ENCODE data around the gene PKD1L1. TPM values are rescaled to one million over a fixed set of nuclear protein-coding genes. Genes with fewer than 3 reads are reported as not detected.
"Not testable (repeated sequence)": the region's sequence is repeated elsewhere in the genome, so short reads cannot be mapped to it uniquely, and the experiment has no call there.

Gene PKD1L1
- total RNA-seq, 6 donors from 2014 or later = 0.46 to 4.8 (median 0.75) TPM

DNA sequence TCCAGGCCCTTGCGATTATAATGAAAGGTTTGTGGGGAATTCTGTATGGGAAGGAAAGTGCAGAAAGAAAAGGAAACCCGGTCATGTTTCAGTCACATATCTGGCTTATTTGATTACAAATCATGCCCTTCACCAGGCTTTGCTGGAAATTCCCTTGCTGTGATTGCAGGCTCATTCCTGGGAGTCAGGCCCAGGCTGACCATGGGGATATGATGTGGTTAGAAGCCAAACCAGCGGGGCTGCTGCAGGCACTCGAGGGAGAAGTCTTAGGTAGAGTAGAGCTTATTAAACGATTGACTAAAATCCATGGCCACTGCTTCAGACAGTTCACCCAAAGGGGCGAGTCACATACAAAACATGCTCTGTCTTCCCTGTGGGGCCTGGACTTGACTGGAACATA, 16.2 kb downstream of the PKD1L1 start:
- Histone ChIP-seq H3K36me3 (no peaks in the 10 kb centered on the region), H3K27me3 (no peaks in the 10 kb centered on the region), H3K27ac (no peak overlapping the region), H3K4me3 (no peak overlapping the region), H3K4me1 (no peaks in the 10 kb centered on the region), H3K9me3 (no peaks in the 10 kb centered on the region)
- ATAC-seq (ENCODE audit: low FRiP score in 2 of 2) (no peak), DNase-seq (no peak)
- 67 to 68% methylated on average over 6 of the region's 6 CpGs for WGBS, 2 donors
- TF ChIP-seq, protein P1, sequence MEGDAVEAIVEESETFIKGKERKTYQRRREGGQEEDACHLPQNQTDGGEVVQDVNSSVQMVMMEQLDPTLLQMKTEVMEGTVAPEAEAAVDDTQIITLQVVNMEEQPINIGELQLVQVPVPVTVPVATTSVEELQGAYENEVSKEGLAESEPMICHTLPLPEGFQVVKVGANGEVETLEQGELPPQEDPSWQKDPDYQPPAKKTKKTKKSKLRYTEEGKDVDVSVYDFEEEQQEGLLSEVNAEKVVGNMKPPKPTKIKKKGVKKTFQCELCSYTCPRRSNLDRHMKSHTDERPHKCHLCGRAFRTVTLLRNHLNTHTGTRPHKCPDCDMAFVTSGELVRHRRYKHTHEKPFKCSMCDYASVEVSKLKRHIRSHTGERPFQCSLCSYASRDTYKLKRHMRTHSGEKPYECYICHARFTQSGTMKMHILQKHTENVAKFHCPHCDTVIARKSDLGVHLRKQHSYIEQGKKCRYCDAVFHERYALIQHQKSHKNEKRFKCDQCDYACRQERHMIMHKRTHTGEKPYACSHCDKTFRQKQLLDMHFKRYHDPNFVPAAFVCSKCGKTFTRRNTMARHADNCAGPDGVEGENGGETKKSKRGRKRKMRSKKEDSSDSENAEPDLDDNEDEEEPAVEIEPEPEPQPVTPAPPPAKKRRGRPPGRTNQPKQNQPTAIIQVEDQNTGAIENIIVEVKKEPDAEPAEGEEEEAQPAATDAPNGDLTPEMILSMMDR (IDR thresholded peaks at IDR 0.05) = no peak
- TF ChIP-seq POLR2AphosphoS5 (IDR thresholded peaks at IDR 0.05) = no peak
- TF ChIP-seq POLR2A (IDR thresholded peaks at IDR 0.05) = no peak
- no peak for TF ChIP-seq EP300 (IDR thresholded peaks at IDR 0.05)

DNA sequence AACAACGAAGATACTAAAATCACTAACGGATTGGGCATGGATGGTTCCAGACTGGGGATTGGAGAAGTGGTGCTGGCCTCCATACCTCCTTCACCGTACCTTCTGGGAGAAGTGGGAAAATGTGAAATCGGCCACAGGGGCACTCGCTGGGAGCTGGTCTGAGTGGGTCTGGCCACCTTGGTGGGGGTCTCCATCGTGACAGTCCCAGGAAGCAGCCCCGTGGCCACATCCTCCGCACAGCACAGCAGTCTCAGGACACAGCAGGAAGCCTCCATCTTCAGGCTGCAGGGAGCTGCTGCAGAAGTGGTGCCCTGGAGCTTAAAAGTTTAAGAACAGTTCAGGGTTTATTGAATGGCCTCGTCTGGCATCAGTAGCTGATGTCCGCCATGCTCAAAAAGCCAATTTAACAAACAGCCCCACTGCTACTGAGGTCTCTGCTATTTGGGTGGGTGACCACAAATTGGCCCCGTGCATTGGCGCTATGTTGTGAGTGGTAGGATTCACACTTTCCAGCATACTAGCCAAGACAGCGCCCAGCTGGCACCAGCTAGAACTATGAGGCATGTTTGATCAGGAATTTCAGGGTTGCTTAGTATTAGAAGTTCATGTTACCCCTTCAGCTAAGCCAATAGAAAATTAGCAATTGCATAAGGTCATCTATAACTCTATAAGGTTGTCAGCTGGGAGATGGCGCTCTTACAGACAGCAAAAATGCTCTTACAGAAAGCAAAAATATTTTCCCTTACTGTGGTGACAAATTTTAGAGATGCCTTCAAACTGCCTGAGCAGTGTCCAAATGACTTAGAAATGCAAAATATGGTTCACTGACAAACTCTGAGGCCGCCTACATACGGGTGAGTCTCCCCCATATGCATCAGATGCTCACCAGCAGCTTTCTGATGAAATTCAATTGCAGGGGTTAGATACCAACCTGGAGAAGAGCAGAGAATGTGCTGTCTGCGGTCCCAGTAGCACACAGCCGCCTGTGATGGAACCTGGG, 17.0 kb downstream of the PKD1L1 start:
- Histone ChIP-seq H3K36me3 (no peaks in the 10 kb centered on the region), H3K27me3 (no peaks in the 10 kb centered on the region), H3K9me3 (no peaks in the 10 kb centered on the region), H3K27ac (no peak overlapping the region), H3K4me3 (no peak overlapping the region), H3K4me1 (no peaks in the 10 kb centered on the region)
- TF ChIP-seq POLR2A (IDR thresholded peaks at IDR 0.05) (no peak), EP300 (IDR thresholded peaks at IDR 0.05) (no peak), POLR2AphosphoS5 (IDR thresholded peaks at IDR 0.05) (no peak)
- TF ChIP-seq, protein P1 (IDR thresholded peaks at IDR 0.05) = no peak
- no peak for ATAC-seq (ENCODE audit: low FRiP score in 2 of 2)
- DNase-seq = no peak
- 95 to 98% methylated on average over 13 to 18 of the region's 18 CpGs for WGBS, 2 donors

DNA sequence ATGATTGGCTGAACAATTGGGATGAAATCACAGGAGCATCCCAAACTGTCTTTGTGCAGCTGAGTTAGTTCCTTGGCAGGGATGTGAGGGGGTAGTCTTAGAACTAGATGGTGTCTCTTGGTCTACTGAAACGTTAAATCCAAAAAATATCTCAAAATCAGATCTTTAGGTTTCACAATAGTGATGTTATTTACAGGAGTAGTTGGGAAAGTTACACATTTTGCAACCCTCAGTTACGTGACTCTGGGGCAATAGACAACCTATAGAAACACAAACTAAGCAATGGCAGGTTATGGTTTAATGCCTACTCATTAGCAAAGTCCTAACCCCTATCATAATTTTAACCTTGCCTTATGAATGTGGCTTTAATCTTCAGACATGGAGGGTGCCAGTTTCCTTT, 24.0 kb downstream of the PKD1L1 start:
- H3K27me3 ChIP-seq = no peaks in the 10 kb centered on the region
- ATAC-seq (ENCODE audit: low FRiP score in 2 of 2) = no peak
- no peak for DNase-seq
- TF ChIP-seq, protein P1 (IDR thresholded peaks at IDR 0.05) = no peak
- TF ChIP-seq EP300 (IDR thresholded peaks at IDR 0.05) (no peak), POLR2AphosphoS5 (IDR thresholded peaks at IDR 0.05) (no peak), POLR2A (IDR thresholded peaks at IDR 0.05) (no peak)
- no peaks in the 10 kb centered on the region for H3K9me3 ChIP-seq
- H3K4me1 ChIP-seq = no peaks in the 10 kb centered on the region
- H3K4me3 ChIP-seq = no peak overlapping the region
- 63 to 65% methylated on average over 2 of the region's 2 CpGs for WGBS, 2 donors
- H3K36me3 ChIP-seq = no peaks in the 10 kb centered on the region
- no peak overlapping the region for H3K27ac ChIP-seq

DNA sequence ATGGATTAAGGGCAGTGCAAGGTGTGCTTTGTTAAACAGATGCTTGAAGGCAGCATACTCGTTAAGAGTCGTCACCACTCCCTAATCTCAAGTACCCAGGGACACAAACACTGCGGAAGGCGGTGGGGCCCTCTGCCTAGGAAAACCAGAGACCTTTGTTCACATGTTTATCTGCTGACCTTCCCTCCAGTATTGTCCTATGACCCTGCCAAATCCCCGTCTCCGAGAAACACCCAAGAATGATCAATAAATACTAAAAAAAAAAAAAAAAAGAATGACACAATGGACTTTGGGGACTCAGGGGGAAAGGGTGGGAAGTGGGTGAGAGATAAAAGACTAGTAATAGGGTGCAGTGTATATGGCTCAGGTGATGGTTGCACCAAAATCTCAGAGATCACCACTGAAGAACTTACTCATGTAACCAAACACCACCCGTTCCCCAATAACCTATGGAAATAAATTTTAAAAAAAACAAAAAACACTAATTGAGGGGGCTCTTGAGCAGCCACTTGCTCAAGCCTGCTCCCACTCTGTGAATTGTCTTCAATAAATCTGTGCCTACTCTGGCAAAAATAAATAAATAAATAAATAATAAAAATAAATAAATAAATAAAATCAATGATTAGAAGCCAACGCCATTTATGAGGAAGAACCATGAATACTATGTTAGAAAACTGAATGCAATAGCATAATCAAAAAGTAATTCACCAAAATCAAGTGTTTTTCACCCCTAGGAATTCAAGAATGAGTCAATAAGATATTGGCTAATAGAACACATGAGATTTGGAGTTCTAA, 25.0 kb downstream of the PKD1L1 start:
- WGBS, 2 donors = 66 to 73% methylated on average over 7 to 8 of the region's 8 CpGs
- not testable (repeated sequence) for DNase-seq; H3K9me3 ChIP-seq; H3K36me3 ChIP-seq; H3K4me1 ChIP-seq; H3K27me3 ChIP-seq; ATAC-seq (ENCODE audit: low FRiP score in 2 of 2); H3K4me3 ChIP-seq; H3K27ac ChIP-seq

DNA sequence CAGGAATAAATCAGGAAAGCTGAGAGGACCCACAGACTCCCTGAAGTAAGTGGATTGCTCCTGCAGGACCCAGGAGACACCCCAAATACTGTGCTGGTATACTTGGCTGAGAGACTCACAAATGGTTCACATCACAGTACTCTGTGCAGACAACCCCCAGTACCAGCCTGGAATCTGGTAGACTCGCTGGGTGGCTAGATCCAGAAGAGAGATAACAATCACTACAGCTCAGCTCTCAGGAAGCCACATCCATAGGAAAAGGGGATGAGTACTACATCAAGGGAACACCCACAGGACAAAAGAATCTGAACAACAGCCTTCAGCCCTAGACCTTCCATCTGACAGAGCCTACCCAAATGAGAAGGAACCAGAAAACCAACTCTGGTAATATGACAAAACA, 31.8 kb downstream of the PKD1L1 start:
- not testable (repeated sequence) for H3K27ac ChIP-seq; H3K4me1 ChIP-seq; H3K4me3 ChIP-seq; H3K27me3 ChIP-seq; H3K9me3 ChIP-seq; ATAC-seq (ENCODE audit: low FRiP score in 2 of 2); H3K36me3 ChIP-seq; DNase-seq
- WGBS, 2 donors = 79% methylated on average over 1 of the region's 1 CpG; no CpG with 5 or more reads in 1 of the 2 donors
